HUDEP-2 (cell line): ENCODE measurements around the gene RP2.
A peak's percentile ranks its signal among the peaks of the same experiment; 100 is the strongest.

Experiments
- DNase-seq, 76 experiments: peaks; one replicate each; lab custom pipeline; 2025; ENCODE audit not compliant: unreplicated experiment in 76 of 76; lab: John Stamatoyannopoulos, UW

The RP2 gene

GRCh38 chrX:46840946-46841345 lies 4.1 kb downstream of the RP2 start:
- no peak for DNase-seq

DNA sequence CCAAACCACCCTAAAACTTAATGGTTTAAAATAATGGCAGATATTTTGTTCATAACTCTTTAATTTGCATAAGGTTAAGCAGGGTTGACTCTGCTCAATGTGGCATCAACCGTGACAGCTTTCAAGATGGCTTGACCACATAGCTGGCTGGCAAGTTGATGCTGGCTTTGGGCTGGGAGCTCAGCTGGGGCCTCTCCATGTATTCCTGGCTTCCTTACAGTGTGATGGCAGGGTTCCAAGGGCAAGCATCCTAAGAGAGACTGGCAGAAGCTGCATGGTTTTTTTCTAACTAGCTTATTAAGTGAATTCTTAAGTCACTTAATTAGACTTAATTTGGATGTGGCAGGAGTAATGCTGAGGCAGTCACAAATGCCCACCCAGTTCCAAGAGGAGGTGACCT lies 4.5 kb downstream of the RP2 start:
- no peak for DNase-seq

- DNase-seq: no peak
These were observed 8.1 kb downstream of the RP2 start for GRCh38 chrX:46844913-46845312.

DNA sequence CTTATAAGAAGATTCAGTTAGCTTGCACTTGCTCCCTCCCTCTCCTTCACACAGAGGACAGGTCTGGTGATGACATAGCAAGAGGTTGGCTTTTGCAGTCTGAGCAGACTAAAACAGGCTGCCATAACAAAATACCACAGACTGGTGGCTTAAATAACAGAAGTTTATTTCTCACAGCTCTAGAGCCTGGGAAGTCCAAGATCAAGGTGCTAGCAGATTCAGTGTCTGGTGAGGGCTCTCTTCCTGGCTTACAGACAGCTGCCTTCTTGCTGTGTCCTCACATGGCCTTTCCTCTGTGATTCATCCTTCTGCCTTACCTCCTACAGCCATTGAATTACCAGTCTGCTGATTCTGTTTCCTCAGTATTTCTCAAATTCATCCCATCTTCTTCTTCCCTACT lies 13.1 kb downstream of the RP2 start:
- DNase-seq: no peak

- no peak for DNase-seq
These were observed 13.9 kb downstream of the RP2 start for GRCh38 chrX:46850771-46851170.

DNA sequence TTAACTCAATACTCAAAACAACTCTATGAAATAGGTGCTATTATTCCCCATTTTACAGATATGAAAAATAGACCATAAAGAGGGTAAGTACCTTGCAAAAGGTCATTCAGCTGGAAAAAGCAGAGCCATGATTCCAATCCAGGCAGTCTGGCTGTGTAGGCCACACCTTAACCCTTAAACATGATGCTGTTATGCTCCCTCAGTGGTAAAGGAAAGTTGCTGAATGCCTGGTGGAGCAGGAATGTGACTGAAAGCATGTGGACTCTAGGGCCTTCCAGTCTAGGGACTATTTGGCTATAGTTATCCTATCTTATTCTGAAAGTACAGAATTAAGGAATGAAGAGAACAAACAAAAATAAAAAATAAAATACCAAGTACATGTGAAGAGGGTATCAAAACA lies 19.6 kb downstream of the RP2 start:
- DNase-seq: no peak

DNA sequence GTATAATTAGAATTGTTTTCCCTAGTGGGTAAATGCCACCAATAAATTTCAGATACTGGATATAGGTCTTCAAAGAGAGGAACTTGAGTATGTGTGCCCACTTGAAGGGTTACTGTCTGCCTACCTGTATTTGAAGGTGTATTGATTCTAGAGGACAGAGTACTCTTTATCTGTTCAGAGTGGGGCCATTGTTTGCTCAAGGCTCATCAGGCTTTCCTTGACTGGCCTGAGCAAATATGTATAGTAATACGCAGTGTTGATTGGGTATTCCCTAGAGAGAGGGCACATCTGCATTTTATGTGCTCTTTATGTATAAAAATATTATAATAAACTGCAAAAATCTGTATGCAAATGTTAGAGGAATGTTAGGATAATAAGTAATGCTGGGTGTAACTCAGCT lies 23.7 kb downstream of the RP2 start:
- no peak for DNase-seq

DNA sequence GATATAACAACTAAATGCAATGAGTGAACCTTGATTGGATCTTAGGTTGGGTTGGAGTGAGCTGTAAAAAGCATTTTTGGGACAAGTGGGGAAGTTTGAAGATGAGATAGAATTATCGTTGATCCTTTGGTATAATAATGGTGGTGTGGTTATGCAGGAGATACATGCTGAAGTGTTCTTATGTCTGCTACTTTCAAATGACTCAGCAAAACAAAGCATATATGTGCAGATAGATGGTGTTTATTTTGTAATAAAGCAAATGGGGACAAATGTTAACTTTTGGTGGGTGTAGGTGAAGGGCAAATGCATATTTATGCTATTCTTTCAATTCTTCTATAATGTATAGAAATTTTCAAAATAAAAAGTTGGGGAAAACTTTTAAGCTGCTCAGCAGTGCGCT lies 26.2 kb downstream of the RP2 start:
- DNase-seq: no peak

- no peak for DNase-seq
These were observed 27.8 kb downstream of the RP2 start for GRCh38 chrX:46864606-46865005.

DNA sequence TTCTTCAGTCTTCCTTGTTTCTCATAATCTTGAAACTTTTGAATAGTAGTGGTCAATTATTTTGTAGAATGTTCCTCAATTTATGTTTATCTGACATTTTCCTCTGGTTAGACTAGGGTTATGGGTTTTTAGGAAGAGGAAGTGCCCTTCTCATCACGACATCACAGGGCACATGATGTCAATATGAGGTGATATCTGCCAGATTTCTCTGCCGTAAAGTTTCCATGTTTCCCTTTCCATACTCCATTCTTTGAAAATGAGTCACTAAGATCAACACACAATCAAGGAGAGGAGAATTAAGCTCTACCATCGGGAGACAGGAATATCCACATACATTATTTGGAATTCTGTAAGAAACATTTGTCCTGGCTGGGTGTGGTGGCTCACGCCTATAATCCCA lies 28.4 kb downstream of the RP2 start:
- DNase-seq: no peak

DNA sequence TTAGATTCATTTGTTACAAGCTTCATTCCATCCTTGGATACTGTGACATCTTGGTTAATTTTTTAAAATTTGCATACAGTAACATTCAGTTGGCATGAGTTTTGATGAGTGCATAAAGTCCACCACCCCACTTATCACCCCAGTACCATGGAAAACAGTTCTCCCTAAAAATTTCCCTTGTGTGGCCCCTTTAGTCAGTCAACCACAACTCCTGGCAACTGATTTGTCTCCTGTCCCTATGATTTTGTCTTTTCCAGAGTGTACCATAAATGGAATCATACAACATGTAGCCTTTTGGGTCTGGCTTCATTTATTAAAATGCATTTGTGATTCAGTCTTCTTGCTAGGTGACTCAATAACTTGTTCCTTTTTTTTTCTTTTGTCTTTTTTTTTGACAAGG lies 29.9 kb downstream of the RP2 start:
- DNase-seq: no peak

DNA sequence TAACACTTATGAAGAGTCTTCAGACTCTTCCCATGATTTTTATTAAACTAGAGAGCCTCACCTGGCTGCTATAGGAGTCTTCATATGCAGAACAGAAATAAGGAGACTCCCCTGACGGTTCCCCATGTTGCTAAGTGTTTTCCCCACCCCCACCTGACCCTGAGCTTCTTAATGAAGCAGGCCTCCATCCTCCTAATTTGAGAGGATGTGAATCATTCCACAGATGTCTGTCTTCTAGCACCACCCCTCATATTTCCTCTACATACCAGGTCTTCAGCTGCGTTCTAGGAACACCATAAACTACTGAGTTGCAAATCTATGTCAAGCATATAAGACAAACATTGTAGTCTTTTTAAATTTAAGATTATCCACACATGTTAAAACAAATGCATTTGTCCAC lies 36.9 kb downstream of the RP2 start:
- DNase-seq: no peak

GRCh38 chrX:46876901-46877300 lies 40.1 kb downstream of the RP2 start:
- DNase-seq: no peak

DNA sequence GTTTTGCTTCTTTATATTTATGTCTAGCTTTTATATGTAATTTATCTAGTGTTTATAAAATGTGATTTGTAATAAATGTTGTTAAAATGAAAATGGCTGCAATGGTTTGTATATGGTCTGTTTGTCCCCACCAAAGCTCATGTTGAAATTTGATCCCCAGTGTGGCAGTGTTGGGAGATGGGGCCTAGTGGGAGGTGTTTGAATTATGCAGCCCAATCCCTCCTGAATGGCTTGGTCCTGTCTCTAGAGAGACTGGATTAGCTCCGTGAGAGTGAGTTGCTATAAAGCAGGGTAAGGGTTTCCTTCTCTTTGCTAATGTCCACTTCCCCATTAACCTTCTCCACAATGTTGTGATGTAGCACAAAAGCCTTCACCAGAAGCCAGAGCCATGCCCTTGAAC lies 45.4 kb downstream of the RP2 start:
- DNase-seq: no peak

- DNase-seq: no peak
These were observed 48.0 kb downstream of the RP2 start for GRCh38 chrX:46884799-46885198.

- no peak for DNase-seq
These were observed 61.4 kb downstream of the RP2 start for GRCh38 chrX:46898207-46898606.

GRCh38 chrX:46903458-46904242 lies 66.8 kb downstream of the RP2 start:
- peak in 71 of 76 experiments; percentile 1 to 69 (median 39) for DNase-seq

DNA sequence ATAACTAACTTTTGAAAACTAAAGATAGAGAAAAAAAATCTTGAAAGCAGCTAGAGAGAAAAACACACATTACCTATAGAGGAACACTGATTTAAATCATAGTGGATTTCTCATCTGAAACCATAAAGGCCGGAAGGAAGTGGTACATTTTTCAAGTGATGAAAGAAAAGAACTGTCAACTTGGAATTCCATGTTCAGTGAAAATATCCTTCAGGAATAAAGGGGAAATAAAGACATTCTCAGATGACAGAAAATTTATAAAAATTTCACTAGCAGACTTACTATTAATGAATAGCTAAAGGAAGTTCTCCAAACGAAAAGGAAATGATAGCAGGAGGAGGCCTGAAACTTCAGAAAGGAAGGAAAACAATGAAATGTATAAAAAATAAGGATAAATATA lies 67.8 kb downstream of the RP2 start:
- no peak for DNase-seq

DNA sequence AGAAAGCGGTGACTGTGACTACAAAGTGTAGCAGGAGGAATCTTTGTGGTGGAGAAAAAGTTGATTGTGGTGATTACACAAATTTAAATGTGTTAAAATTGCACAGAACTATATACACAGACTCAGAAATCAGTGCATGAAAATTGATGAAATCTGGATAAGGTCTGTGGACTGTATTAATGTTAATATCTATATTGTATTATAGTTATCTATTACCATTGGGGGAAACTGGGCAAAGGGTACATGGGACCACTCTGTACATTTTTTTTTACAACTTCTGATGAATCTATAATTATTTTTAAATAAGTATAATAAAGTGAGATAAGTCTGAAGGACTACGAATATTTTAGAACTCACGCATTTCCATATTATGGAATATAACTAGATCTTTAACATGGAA lies 73.6 kb downstream of the RP2 start:
- DNase-seq: no peak

- peak in 56 of 76 experiments; percentile 0 to 63 (median 29) for DNase-seq
These were observed 75.3 kb downstream of the RP2 start, which contains the start of gene JADE3 for GRCh38 chrX:46912098-46912602. JADE3 (plus strand) TSS chrX:46912421; CDS start chrX:46984895, 72,474 bp downstream.

- peak in 47 of 76 experiments; percentile 0 to 51 (median 11) for DNase-seq
These were observed 76.0 kb downstream of the RP2 start for GRCh38 chrX:46912603-46913491.

- peak in 3 of 76 experiments; percentile 1 to 3 (median 2) for DNase-seq
These were observed 76.8 kb downstream of the RP2 start for GRCh38 chrX:46913667-46914066.
